SH-SY5Y (cell line): Measurements from ENCODE around the gene CELA2B.

Source experiments
- GATA2 ChIP-seq: IDR thresholded peaks from 2 replicates; pipeline ENCODE4 v1.6.1; 2011; ENCODE audit warnings: mild to moderate bottlenecking, low read depth, low read length
- GATA3 ChIP-seq: IDR thresholded peaks from 2 replicates; pipeline ENCODE4 v1.6.1; 2011; ENCODE audit warnings: low read depth, mild to moderate bottlenecking, low read length, moderate library complexity

DNA sequence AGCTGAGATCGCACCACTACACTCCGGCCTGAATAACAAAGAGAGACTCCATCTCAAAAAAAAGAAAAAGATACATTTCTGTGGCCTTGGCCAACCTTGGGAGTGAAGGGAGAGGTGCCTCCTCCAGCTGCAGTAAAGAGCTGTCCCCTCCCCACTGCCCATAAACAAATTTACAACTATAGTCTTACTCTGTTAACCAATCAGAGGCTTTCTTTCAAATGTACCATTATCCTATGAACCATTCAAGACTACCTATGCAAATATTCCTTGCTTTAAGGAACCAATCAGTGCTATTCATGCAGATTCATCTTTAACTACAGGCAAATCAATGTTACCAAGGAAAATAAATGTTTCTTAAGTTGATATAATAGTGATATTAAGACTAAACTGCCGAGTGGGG is 1.0 kb downstream of the CELA2B start:
- no peak for TF ChIP-seq GATA2
- no peak for TF ChIP-seq GATA3
